ENCODE results near the gene ZNF407. TPM values are rescaled to one million over a fixed set of nuclear protein-coding genes. Genes with fewer than 3 reads are reported as not detected.

The ZNF407 gene
- total RNA-seq, 1 donor from 2014 or later, result 9.0 TPM

DNA sequence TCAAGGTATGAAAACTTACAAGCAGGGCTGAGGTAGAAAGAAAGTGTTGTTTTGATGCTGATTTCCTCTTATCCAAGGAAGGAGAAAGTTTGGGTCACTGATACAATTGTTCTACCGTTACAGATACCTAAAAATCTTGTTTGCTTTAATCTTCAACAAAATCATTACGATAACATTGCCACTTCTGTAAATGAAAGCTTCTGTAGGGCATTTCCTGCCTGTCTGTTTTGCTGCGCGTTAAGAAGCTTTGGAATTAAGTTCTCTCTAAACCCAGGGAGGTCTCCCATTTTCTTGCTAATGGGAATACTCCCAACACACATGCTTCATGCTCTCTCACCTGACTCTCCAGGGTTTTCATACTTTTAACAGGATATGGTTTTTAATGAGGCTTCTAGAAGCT, 352.8 kb downstream of the ZNF407 start:
- no peak overlapping the region for H3K4me3 ChIP-seq
- Mint-ChIP-seq H3K27me3 (ENCODE audit: insufficient read depth, low read depth) (peaks cover 3% of the 10 kb centered on the region), H3K9me3 (no peaks in the 10 kb centered on the region), H3K4me3 (no peak overlapping the region), H3K4me1 (peaks cover 15% of the 10 kb centered on the region), H3K36me3 (peaks cover 2% of the 10 kb centered on the region), H3K27ac (no peak overlapping the region)
- H3K27me3 ChIP-seq, result no peaks in the 10 kb centered on the region
- H3K36me3 ChIP-seq, result no peaks in the 10 kb centered on the region
- no peak overlapping the region for H2AFZ ChIP-seq (replicated peaks)
- TF ChIP-seq EZH2phosphoT487 (IDR thresholded peaks at IDR 0.05), result no peak
- no peak for TF ChIP-seq EZH2 (IDR thresholded peaks at IDR 0.05)
- TF ChIP-seq, protein P1, sequence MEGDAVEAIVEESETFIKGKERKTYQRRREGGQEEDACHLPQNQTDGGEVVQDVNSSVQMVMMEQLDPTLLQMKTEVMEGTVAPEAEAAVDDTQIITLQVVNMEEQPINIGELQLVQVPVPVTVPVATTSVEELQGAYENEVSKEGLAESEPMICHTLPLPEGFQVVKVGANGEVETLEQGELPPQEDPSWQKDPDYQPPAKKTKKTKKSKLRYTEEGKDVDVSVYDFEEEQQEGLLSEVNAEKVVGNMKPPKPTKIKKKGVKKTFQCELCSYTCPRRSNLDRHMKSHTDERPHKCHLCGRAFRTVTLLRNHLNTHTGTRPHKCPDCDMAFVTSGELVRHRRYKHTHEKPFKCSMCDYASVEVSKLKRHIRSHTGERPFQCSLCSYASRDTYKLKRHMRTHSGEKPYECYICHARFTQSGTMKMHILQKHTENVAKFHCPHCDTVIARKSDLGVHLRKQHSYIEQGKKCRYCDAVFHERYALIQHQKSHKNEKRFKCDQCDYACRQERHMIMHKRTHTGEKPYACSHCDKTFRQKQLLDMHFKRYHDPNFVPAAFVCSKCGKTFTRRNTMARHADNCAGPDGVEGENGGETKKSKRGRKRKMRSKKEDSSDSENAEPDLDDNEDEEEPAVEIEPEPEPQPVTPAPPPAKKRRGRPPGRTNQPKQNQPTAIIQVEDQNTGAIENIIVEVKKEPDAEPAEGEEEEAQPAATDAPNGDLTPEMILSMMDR (IDR thresholded peaks at IDR 0.05), result no peak
- H3K4me1 ChIP-seq, result peaks cover 23% of the 10 kb centered on the region
- no peak for DNase-seq (ENCODE audit: low spot score)
- H3K9ac ChIP-seq, result no peak overlapping the region
- H3K79me2 ChIP-seq (ENCODE audit: low read depth), result no peaks in the 10 kb centered on the region
- no peak overlapping the region for H3K27ac ChIP-seq
- H3K4me2 ChIP-seq, result peak overlapping the region; percentile 13
- no peaks in the 10 kb centered on the region for H4K20me1 ChIP-seq (ENCODE audit: low read depth)
- peaks cover 8% of the 10 kb centered on the region for H3F3A ChIP-seq (ENCODE audit: low read depth)
- H3K9me3 ChIP-seq (ENCODE audit: low read depth), result no peaks in the 10 kb centered on the region

DNA sequence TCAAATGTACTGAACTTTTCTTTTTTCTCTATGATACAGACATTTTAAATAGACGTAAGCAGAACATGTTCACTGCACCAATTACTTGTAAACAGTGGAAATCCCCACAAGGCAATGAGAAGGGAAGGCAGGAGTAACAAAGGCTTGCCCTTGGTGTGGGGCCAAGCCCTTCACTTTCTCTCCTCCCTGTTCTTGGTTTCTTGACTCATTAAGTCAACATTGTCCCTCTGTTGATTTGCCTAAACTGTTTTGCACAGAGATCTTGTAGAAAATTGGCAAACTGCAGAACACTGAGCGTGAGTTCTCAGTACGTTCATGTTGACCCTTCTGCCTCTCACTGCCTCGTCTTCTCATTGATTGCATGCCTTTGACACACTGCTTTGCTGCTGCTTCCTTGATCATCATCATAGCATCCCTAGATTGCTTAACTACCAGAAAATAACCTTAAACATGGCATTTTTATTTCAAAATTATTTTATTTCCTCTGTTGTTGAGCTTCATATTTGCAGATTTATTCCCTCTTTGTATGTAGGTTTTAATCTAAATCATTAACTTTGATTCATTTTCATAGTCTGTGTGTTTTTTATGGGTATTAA, 353.6 kb downstream of the ZNF407 start:
- no peak overlapping the region for H3K9ac ChIP-seq
- no peak overlapping the region for H3K4me2 ChIP-seq
- Mint-ChIP-seq H3K4me3 (no peak overlapping the region), H3K27me3 (ENCODE audit: insufficient read depth, low read depth) (peaks cover 3% of the 10 kb centered on the region), H3K9me3 (no peaks in the 10 kb centered on the region), H3K27ac (no peak overlapping the region), H3K36me3 (peaks cover 2% of the 10 kb centered on the region), H3K4me1 (peaks cover 15% of the 10 kb centered on the region)
- H3K27ac ChIP-seq, result no peak overlapping the region
- H3K79me2 ChIP-seq (ENCODE audit: low read depth), result no peaks in the 10 kb centered on the region
- TF ChIP-seq EZH2phosphoT487 (IDR thresholded peaks at IDR 0.05), result no peak
- TF ChIP-seq EZH2 (IDR thresholded peaks at IDR 0.05), result no peak
- TF ChIP-seq, protein P1 (IDR thresholded peaks at IDR 0.05), result no peak
- no peaks in the 10 kb centered on the region for H3K27me3 ChIP-seq
- H2AFZ ChIP-seq (replicated peaks), result no peak overlapping the region
- no peak overlapping the region for H3K4me3 ChIP-seq
- H4K20me1 ChIP-seq (ENCODE audit: low read depth), result no peaks in the 10 kb centered on the region
- H3F3A ChIP-seq (ENCODE audit: low read depth), result peaks cover 8% of the 10 kb centered on the region
- DNase-seq (ENCODE audit: low spot score), result no peak
- no peaks in the 10 kb centered on the region for H3K9me3 ChIP-seq (ENCODE audit: low read depth)
- no peaks in the 10 kb centered on the region for H3K36me3 ChIP-seq
- H3K4me1 ChIP-seq, result peaks cover 23% of the 10 kb centered on the region

DNA sequence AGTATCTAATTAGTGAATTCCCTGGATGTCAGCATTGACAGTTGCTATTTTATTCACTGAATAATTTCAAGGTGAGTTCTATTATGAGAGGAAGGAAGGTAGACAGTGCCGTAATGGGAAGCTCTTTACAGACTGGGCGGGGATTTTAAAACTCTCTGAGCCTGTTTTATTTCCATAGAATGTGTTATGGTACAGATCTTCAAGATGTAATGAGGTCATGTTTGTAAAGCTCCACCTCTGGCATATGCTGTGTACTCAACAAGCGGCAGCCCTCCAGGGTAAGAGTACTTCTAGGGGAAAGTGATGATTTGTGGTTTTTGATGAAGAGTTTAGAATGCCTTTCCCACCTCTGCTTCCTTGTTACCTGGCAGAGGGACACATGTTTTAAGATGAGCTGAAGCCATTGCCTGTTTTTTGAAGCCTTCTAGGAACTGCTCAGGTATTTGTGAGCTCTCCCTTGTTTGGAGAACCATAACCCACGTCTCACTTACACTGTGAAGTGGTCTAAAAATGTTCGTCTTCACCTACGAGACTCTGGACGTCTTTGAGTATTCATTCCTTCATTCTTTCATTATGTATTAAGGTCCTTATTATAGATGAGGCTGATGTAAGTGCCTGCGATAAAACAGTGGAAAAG, 360.0 kb downstream of the ZNF407 start:
- H3K9me3 Mint-ChIP-seq, result no peaks in the 10 kb centered on the region
- H3K27me3 ChIP-seq, result no peaks in the 10 kb centered on the region
- H3F3A ChIP-seq (ENCODE audit: low read depth), result no peaks in the 10 kb centered on the region
- no peak overlapping the region for H3K4me2 ChIP-seq
- H3K36me3 ChIP-seq, result no peaks in the 10 kb centered on the region
- no peak overlapping the region for H3K4me3 Mint-ChIP-seq
- H3K27ac ChIP-seq, result no peak overlapping the region
- no peaks in the 10 kb centered on the region for H3K79me2 ChIP-seq (ENCODE audit: low read depth)
- no peak overlapping the region for H3K4me3 ChIP-seq
- no peaks in the 10 kb centered on the region for H3K27me3 Mint-ChIP-seq (ENCODE audit: insufficient read depth, low read depth)
- H3K9ac ChIP-seq, result no peak overlapping the region
- H3K4me1 Mint-ChIP-seq, result no peaks in the 10 kb centered on the region
- no peak for TF ChIP-seq EZH2phosphoT487 (IDR thresholded peaks at IDR 0.05)
- no peak for TF ChIP-seq EZH2 (IDR thresholded peaks at IDR 0.05)
- TF ChIP-seq, protein P1 (IDR thresholded peaks at IDR 0.05), result no peak
- no peak overlapping the region for H2AFZ ChIP-seq (replicated peaks)
- DNase-seq (ENCODE audit: low spot score), result no peak
- H3K36me3 Mint-ChIP-seq, result peaks cover under 1% of the 10 kb centered on the region
- no peaks in the 10 kb centered on the region for H3K4me1 ChIP-seq
- H3K9me3 ChIP-seq (ENCODE audit: low read depth), result no peaks in the 10 kb centered on the region
- no peaks in the 10 kb centered on the region for H4K20me1 ChIP-seq (ENCODE audit: low read depth)
- no peak overlapping the region for H3K27ac Mint-ChIP-seq

Measured in neural progenitor cell (in vitro differentiated cells).